ENCODE measurements around the gene SLX4IP.
A peak's percentile ranks its signal among the peaks of the same experiment; 100 is the strongest.

The SLX4IP gene

DNA sequence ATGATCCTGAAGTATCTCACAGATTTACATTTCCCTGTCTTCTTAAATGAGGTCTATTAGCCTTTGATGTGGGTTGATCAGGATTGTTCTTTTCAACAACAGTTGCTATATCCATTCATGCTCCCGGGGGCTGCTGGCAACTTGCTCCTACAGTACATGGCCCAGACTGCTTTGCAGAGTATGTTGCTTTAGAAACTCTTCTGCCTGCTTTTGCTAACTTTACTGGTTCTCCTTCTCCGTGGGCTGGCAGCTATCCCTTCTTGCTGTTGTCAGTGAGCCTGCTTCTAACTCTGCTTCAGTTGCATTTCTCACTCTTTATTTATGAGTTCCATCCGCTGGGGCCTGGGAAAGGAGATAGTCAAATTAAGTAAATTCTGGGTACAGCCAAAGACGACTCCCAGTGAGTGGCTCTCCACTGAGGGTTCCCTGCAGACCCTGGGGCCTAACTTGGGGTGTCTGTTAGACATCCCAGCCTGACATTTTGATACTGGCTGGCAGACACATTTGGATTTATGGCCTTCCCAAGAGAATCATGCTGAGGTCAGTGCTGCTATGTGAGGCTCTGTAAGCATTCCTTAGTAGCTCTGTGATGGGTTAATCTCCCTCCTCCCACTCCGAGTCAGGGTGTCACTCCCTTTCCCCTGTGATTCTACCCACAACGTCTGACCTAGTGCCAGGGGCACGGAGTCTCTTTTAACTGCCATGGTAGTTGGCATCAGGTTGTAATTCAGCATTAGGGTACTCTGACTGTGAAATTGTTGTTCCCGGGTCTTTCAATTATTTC, 73.6 kb downstream of the SLX4IP start:
- DNase-seq (ENCODE audit: low read depth, low spot score), result no peak
- no peak overlapping the region for H3K4me3 ChIP-seq (ENCODE audit: low read length)

DNA sequence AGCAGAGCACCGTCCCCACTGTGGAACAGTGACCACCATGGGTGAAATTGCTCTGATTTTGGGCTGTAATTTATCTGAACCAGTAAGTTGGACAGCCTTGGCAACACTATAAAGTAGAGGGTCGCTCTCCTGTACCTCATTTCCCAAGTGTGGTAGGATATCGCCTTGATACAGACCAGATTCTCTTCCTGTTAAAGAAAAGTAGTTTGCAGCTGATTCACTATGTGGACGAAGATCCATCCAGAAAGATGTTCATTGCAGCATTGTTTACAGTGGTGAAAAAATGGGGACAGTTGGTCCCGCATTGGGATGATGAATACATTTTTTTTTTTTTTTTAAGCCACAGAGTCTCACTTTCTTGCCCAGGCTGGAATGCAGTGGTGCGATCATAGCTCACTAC, 74.3 kb downstream of the SLX4IP start:
- no peak overlapping the region for H3K4me3 ChIP-seq (ENCODE audit: low read length)
- no peak for DNase-seq (ENCODE audit: low read depth, low spot score)

DNA sequence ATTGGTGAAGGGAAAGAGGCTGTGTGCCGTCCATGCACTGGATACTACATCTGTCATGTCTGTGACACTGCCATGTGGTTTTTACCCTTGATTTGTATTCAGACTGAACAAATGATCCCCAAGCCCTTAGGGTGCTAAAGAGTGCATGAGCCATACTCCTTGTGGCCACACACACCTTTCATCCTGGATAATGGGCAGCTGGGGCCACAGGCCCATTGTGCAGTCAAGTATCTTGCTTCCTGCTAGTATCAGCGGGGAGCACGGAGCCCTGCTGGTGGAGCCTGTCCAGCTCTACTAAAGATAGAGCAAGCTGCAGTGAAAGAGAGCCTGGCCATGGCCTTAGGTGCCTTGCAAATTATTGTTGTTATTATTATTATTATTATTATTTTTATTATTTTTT, 75.1 kb downstream of the SLX4IP start:
- H3K4me3 ChIP-seq (ENCODE audit: low read length), result no peak overlapping the region
- no peak for DNase-seq (ENCODE audit: low read depth, low spot score)

DNA sequence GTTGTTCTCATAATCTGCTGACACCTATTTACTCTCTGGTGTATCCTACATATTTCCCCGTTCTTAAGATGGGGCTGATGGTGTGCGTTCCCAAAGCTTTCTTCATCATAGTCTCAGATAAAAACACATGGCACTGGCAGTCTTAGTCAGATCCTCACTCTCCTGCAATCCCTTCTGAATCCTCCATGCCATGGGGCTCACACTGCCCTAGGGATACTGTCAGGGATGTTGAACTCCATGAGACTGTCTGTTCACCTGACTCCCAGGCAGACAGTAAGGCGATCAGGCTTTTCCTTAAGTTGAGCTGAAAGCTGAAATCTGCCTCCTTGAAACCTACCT, 76.0 kb downstream of the SLX4IP start:
- DNase-seq (ENCODE audit: low read depth, low spot score), result no peak

DNA sequence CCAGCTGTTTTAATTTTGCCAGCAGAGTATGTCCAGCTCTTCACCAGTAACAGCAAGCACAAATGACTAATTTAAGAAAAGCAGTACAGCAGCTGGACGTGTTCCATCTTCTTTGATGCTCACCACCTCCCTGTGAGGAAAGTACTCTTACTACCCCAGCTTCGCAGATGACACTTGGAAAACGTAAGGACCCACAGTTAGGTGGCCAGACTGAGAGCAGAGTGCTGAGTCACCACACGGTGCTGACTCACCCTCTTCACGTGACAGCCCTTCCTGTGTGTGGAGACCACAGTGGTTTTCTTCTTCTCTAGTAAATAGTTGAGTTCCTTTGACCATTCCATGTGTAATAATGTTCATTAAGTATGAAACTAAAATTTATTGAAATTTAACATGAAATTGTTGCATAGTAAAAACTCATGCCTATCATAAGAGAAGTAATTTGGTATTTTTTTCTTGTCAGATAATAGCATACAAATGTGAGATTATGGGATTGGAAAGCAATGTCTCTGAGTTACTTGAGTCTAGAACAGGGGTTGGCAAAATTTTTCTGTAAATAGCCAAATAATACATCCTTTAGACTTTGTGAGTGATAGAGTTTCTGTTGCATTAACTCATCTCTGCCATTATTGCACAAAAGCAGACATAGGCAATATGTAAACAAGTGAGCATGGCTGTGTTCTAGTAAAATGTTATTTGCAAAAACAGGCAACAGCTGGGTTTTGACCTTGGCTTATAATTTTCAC, 76.6 kb downstream of the SLX4IP start:
- peak; percentile 72 for DNase-seq (ENCODE audit: low read depth, low spot score)
- H3K4me3 ChIP-seq (ENCODE audit: low read length), result no peak overlapping the region

More for the DNA sequence above, 76.0 kb downstream of the SLX4IP start:
- no peak overlapping the region for H3K4me3 ChIP-seq (ENCODE audit: low read length)

DNA sequence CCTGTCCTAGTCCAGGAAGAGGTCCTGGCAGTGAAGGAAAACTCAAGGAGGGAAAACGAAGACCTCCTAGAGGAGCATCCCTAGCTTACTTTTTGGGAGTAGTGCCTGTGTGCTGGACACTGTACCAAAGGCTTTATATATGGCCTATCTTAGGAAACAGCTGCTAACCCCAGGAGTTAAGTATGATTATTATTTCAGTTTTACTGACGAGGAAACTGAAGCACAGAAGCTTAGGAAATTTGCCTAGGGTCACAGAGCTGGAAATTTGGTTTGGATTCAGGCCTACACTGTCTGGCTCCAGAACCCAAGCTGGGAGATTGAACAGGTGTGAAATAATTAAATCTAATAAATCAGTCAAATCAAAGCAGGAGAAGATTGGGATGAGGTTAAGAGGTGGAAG, 78.0 kb downstream of the SLX4IP start:
- no peak overlapping the region for H3K4me3 ChIP-seq (ENCODE audit: low read length)
- DNase-seq (ENCODE audit: low read depth, low spot score), result no peak

DNA sequence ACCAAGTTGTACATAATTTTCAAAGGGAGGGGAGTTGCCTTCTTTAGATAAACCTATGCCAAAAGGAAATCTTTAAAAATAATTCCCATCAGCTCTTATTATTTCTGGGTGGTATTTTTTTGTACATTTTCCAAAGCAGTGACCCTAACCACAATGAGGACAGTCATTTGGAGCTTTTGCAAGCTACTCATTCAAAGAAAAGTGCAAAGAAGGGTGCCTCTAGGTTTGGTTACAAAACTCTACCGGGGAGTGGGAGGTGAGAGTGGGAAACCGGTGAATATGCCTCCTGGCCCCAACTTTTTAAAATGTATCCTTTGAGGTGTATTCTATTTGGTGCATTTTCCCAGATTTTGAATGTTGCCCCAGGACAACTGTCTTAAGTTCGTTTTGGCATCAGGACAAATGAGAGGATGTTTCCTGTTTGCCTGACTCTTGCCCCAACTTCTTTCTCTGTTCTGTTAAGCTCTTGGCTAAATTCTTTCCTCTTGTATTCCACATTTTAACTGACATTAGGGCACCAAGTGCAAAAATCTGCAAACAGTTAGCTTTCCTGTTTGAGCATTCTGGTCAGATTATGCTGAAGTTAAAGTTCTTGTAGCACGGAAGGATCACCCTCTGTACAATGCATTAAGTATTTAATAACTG, 78.9 kb downstream of the SLX4IP start:
- no peak for DNase-seq (ENCODE audit: low read depth, low spot score)
- no peak overlapping the region for H3K4me3 ChIP-seq (ENCODE audit: low read length)

DNA sequence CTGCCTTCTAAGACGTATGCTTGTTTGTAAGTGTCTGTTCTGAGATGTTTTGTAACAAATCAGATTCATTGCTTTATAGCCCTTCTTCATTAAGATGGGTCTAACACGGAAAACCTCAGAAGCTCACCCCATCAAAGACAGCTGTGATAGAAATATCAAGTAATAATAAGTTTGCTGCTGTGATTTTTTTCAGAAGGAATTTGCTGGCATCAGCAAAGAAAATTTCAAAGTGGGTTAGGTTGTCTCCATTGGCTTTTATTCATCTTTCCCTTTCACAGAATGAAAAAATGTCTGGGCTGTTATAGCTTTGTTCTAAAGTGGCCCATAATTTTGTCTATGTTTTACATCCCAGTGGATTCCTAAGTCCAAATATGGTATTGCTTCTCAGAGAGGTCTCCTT, 81.4 kb downstream of the SLX4IP start:
- H3K4me3 ChIP-seq (ENCODE audit: low read length), result no peak overlapping the region
- no peak for DNase-seq (ENCODE audit: low read depth, low spot score)

DNA sequence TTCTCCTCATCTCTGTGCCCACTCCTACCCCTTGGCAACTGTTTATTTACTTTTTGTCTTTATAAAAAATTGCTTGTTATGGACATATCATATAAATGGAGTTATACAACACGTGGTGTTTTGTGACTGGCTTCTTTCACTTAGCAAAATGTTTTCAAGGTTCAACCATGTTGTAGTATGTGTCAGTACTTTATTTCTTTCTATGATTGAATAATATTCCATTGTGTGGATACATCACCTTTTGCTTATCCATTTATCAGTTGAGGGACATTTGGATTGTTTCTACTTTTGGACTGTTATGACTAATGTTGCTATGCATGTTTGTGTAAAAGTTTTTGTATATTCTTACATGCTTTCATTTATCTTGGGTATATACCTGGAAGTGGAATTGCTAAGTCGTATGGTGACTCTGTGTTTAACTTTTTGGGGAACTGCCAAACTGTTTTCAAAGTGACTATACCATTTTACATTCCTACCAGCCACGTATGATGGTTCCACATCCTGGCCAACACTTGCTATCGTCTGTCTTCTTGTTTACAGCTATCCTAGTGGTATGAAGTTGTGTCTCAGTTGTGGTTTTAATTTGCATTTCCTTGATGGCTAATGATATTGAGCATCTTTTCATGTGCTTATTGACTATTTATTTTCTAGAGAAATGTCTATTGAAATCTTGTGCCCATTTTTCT, 84.4 kb downstream of the SLX4IP start:
- DNase-seq (ENCODE audit: low read depth, low spot score), result peak; percentile 65
- H3K4me3 ChIP-seq (ENCODE audit: low read length), result no peak overlapping the region

DNA sequence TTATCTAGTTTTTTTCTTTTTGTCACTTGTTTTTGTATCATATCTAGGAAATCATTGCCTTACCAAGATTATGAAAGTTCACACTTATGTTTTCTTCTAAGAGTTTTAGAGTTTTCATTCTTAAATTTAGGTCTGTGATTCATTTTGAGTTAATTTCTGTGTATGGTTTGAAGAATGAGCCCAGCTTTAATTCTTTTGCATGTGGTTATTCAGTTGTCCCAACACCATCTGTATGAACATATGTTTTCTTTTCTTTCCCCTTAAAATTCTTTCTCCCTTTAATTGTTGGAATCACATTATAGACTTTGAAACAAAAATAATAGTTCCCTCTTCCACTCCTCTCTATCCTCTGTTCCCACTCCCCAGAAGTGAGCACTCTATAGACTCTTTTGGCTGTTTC, 85.4 kb downstream of the SLX4IP start:
- no peak for DNase-seq (ENCODE audit: low read depth, low spot score)
- no peak overlapping the region for H3K4me3 ChIP-seq (ENCODE audit: low read length)

DNA sequence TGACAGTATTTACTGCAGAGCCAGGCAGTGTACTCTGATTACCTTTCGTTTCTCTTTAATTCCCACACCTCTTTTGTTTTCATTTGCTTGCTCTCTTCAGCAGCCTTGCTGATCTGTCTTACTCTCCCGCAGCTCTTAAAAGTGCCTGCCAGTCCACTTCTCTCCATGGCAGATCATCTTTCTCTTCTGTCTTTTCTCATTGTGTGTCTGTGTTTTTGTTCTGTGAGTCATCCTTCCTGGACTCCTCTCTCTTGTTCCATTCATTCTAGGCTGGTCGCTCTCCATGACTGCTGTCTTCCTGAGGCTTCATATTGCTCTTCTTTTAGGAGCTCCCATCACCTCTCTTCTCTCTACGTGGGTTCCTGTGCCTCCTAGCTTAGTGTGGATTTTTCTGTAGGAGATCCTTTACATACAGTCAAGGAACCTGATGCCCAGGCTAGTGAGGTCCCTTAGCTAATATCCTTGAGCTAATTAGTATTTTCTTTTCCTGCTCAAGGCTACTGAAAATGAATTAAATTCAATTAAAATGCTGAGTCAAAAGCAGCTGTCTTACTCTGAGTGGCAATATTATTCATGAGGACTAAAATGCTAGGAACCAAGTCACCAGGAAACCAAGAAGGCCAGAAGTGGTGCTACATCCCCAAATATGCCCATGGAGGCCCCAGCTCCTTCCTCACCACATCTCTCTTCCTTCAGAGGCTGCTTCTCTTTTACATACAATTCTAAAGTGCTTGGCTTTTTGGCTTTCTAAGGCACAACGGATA, 86.1 kb downstream of the SLX4IP start:
- H3K4me3 ChIP-seq (ENCODE audit: low read length), result no peak overlapping the region
- no peak for DNase-seq (ENCODE audit: low read depth, low spot score)

DNA sequence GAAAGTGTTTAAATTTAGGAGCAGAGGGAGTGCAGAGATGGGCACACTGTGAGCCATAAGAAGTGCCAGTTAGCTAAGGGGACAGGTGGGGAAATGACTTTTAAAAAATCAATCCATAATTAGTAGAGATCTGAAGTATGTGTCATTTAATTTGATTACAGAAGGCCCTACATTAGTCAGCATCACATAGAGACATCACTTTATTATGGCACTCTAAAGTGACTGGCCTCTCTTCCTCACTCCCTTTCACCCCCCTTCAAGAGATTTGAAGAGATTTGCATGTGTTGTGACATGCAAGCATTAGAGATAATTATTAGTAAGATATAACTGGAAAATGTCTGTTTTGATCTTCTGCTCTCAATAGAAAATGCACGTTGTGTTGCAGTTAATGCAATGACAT, 86.7 kb downstream of the SLX4IP start:
- no peak overlapping the region for H3K4me3 ChIP-seq (ENCODE audit: low read length)
- no peak for DNase-seq (ENCODE audit: low read depth, low spot score)

DNA sequence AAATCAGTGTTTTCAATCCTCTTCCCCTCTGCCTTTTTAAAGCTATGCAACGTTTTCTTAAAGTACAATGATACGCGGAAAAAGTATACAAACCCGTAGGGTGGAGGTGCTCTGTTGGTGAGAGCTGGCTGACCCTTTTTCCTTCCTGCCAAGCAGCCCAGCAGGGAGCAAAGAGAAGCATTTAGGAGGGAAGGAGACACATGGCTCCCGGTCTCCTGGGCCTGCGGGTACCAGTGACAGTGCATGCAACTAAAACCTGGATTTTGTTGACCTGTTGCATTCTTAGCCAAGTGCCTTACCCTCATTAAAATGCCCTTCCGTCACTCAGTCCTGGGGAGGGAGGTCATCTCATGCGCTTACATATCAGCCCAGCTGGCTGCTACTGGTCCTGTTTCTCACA, 87.2 kb downstream of the SLX4IP start:
- no peak overlapping the region for H3K4me3 ChIP-seq (ENCODE audit: low read length)
- DNase-seq (ENCODE audit: low read depth, low spot score), result no peak

DNA sequence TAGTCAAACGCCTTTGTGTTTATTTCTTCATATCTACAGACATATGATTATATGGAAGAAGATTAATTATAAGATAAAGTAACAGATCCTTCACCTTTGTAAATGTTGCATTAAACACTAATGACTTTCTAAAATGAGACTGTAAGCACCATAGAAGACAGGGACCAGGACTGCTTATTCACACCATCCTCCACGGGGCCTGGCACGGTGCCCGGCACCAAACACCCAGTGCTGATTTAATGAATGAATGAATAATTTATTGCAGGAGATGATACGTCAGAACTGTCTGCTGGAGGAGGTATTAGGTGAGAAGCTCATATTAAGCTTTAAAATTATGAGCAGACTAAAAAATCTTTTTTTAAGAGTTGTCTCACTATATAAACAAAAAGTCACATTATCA, 88.3 kb downstream of the SLX4IP start:
- DNase-seq (ENCODE audit: low read depth, low spot score), result no peak
- H3K4me3 ChIP-seq (ENCODE audit: low read length), result no peak overlapping the region

DNA sequence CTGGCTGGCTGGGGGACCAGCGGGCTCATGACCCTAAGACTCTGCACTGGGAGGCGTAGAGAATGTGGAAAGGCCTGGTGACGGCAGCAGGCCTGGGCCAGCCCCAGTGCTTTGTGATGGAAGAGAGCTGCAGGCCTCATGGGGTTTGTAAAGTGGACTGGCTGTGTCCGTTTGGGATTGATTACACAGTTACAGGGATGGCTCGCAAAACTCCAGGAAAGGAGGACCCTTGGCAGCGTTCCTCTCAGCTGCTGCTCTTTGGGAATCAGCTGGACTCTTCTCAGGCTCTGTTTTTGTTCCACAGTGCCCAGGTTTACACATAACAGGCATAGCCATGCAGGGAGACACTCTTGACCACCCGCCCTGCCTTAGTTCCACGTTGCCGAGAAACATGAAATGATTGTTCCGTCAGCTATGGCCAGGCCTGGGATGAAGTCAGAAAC, 89.0 kb downstream of the SLX4IP start:
- DNase-seq (ENCODE audit: low read depth, low spot score), result no peak

DNA sequence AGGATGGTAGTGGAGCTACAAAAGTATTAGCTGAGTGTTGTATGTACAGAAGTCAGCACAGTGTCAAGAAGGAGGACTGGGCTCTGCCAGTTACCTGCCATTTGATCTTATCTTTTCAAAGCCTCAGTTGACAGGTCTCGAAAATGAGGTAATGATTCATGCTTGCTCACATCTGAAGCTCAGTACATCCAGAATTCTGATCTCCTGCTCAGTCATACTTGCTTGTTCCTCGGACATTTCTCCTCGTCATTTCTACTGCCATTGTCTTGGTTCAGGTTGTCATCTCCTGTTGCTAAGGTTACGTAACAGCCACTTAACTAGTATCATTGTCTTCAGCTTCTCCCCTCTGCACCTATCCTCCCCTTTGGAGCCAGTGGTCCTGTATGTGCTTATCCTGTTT, 89.5 kb downstream of the SLX4IP start:
- H3K4me3 ChIP-seq (ENCODE audit: low read length), result no peak overlapping the region
- DNase-seq (ENCODE audit: low read depth, low spot score), result no peak

More for the DNA sequence above, 89.0 kb downstream of the SLX4IP start:
- no peak overlapping the region for H3K4me3 ChIP-seq (ENCODE audit: low read length)

DNA sequence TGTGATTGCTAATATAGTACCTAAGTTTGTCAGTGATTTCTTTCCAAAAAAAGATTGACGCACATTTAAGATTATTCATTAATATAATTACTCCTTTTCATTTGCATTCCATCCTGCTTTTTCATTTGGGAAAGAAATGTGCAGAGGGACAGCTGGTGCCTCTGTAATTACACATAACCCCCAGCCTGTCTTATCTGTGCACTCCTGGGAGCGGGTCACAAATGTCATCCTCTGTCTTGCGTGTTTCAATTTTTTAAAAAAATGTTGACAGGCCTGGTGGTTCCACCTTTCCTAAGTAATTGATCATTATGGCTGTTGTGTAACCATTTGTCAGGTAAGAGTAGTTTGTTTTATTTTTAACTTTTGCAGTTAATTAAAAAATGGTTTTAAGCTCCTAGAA, 92.7 kb downstream of the SLX4IP start:
- no peak overlapping the region for H3K4me3 ChIP-seq (ENCODE audit: low read length)
- no peak for DNase-seq (ENCODE audit: low read depth, low spot score)

DNA sequence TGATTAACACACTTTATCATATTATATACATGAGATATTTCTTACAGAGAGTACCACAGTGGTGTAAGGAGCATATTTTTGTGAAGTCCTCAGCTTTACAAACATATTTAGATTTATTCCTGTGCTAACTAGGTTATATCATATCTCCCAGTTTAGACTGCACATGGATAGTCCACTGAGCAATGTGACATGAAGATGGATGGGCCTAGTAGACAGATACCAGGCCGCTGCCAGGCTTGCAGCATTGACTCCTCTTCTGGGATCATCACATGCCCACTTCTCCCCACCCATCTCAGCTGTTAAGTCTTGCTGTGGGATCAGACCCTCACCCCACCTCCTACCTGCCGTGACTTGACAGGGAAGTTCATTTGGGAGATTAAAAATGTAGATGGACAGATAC, 95.8 kb downstream of the SLX4IP start:
- no peak for DNase-seq (ENCODE audit: low read depth, low spot score)

DNA sequence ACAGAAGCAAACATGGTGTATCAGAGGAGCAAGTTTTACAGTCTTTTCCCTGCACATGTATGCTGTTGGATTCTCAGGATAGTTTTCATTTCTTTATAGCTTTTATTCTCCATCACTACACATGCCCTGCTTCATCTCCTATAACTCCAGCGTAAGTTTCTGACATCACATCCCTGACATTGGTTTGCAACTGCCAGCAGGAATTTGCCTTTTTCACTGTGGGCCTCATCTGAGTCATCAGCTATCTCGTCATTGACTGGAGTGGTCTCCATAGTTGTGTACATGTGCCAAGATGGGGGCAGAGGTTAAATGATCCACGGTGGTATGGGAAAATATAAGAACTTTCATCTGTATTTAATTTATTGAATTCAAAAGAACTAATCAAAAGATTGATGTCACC, 96.7 kb downstream of the SLX4IP start:
- DNase-seq (ENCODE audit: low read depth, low spot score), result no peak
- H3K4me3 ChIP-seq (ENCODE audit: low read length), result no peak overlapping the region

More for the DNA sequence above, 95.8 kb downstream of the SLX4IP start:
- H3K4me3 ChIP-seq (ENCODE audit: low read length), result no peak overlapping the region

All from Jurkat, Clone E6-1 (cell line).